Measurements from ENCODE around the gene RERG. TPM values are rescaled to one million over a fixed set of nuclear protein-coding genes. Genes with fewer than 3 reads are reported as not detected.

Gene RERG
- total and polyA plus RNA-seq, 2 experiments from 2014 or later = 1.1 to 1.5 TPM

DNA sequence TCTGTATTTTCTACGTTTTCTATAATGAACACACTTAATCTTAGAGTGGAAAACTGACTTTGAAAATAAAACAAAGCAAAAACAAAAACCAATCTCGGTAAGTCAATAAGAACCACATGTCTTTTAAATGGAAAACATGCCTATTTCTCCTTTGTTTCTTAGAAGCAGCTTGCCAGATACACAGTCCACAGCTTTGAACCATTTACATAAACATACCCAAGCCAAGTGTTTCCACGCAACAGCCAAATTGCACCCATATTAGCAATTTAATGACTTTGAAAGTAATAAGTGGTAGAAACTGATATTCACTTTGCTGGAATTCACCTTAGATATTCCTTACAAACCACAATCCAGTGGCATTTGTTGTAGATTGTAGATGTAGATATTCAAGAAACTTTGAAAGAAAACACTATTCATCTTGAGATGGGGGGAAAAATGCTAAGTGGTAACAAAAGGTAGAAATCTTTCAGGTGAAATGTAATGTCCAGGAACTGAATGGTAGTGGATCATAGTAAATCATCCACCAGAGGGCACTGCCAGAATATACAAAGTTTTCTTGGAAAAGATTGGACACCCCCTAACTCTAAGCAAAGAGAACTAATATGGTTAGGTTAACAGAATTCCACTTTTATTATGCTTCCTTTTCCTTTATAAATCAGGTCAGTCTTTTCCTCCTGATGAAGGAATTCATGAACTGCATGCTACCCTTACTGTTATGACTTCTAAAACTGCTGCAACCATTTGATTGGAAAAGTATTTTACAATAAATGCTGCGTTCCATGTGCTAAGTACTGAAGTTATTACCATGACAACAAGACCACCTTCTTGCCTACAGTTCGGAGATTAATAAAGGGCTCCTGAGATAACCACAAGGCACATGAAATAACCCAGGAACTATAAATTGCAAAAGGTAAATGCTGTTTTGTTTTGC is 69.8 kb downstream of the RERG start:
- ATAC-seq (peak; percentile 59), DNase-seq (ENCODE audit: low spot score) (peak; percentile 35)
- Histone ChIP-seq H3K27me3 (ENCODE audit: insufficient read depth) (no peaks in the 10 kb centered on the region), H3K27ac (ENCODE audit: low read depth) (no peak overlapping the region), H4K20me1 (replicated peaks; ENCODE audit: insufficient read depth) (no peaks in the 10 kb centered on the region), H3K36me3 (ENCODE audit: insufficient read depth) (no peaks in the 10 kb centered on the region), H3K4me1 (ENCODE audit: insufficient read depth) (no peaks in the 10 kb centered on the region; the same call in 1 of the 2 replicates), H3K9me2 (ENCODE audit: insufficient read depth) (no peaks in the 10 kb centered on the region), H2AFZ (no peak overlapping the region), H3K4me3 (no peak overlapping the region), H3K4me2 (no peak overlapping the region), H3K79me2 (replicated peaks; ENCODE audit: insufficient read depth) (no peaks in the 10 kb centered on the region), H3F3A (replicated peaks; ENCODE audit: low read depth) (no peaks in the 10 kb centered on the region)
- Mint-ChIP-seq H3K4me1 (peaks cover 2% of the 10 kb centered on the region; the same call in 1 of the 3 replicates), H3K27ac (no peak overlapping the region), H3K27me3 (ENCODE audit: insufficient read depth, low read depth, poor library complexity) (peaks cover 2% of the 10 kb centered on the region), H3K36me3 (ENCODE audit: low read depth) (no peaks in the 10 kb centered on the region), H3K9me3 (no peaks in the 10 kb centered on the region; the same call in 2 of the 3 replicates), H3K4me3 (no peak overlapping the region)
- TF ChIP-seq, protein P1, sequence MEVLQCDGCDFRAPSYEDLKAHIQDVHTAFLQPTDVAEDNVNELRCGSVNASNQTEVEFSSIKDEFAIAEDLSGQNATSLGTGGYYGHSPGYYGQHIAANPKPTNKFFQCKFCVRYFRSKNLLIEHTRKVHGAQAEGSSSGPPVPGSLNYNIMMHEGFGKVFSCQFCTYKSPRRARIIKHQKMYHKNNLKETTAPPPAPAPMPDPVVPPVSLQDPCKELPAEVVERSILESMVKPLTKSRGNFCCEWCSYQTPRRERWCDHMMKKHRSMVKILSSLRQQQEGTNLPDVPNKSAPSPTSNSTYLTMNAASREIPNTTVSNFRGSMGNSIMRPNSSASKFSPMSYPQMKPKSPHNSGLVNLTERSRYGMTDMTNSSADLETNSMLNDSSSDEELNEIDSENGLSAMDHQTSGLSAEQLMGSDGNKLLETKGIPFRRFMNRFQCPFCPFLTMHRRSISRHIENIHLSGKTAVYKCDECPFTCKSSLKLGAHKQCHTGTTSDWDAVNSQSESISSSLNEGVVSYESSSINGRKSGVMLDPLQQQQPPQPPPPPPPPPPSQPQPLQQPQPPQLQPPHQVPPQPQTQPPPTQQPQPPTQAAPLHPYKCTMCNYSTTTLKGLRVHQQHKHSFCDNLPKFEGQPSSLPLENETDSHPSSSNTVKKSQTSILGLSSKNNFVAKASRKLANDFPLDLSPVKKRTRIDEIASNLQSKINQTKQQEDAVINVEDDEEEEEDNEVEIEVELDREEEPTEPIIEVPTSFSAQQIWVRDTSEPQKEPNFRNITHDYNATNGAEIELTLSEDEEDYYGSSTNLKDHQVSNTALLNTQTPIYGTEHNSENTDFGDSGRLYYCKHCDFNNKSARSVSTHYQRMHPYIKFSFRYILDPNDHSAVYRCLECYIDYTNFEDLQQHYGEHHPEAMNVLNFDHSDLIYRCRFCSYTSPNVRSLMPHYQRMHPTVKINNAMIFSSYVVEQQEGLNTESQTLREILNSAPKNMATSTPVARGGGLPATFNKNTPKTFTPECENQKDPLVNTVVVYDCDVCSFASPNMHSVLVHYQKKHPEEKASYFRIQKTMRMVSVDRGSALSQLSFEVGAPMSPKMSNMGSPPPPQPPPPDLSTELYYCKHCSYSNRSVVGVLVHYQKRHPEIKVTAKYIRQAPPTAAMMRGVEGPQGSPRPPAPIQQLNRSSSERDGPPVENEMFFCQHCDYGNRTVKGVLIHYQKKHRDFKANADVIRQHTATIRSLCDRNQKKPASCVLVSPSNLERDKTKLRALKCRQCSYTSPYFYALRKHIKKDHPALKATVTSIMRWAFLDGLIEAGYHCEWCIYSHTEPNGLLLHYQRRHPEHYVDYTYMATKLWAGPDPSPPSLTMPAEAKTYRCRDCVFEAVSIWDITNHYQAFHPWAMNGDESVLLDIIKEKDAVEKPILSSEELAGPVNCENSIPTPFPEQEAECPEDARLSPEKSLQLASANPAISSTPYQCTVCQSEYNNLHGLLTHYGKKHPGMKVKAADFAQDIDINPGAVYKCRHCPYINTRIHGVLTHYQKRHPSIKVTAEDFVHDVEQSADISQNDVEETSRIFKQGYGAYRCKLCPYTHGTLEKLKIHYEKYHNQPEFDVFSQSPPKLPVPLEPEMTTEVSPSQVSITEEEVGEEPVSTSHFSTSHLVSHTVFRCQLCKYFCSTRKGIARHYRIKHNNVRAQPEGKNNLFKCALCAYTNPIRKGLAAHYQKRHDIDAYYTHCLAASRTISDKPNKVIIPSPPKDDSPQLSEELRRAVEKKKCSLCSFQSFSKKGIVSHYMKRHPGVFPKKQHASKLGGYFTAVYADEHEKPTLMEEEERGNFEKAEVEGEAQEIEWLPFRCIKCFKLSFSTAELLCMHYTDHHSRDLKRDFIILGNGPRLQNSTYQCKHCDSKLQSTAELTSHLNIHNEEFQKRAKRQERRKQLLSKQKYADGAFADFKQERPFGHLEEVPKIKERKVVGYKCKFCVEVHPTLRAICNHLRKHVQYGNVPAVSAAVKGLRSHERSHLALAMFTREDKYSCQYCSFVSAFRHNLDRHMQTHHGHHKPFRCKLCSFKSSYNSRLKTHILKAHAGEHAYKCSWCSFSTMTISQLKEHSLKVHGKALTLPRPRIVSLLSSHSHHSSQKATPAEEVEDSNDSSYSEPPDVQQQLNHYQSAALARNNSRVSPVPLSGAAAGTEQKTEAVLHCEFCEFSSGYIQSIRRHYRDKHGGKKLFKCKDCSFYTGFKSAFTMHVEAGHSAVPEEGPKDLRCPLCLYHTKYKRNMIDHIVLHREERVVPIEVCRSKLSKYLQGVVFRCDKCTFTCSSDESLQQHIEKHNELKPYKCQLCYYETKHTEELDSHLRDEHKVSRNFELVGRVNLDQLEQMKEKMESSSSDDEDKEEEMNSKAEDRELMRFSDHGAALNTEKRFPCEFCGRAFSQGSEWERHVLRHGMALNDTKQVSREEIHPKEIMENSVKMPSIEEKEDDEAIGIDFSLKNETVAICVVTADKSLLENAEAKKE (CRISPR knock-in tag; IDR thresholded peaks at IDR 0.05) = no peak
- TF ChIP-seq, protein P2, sequence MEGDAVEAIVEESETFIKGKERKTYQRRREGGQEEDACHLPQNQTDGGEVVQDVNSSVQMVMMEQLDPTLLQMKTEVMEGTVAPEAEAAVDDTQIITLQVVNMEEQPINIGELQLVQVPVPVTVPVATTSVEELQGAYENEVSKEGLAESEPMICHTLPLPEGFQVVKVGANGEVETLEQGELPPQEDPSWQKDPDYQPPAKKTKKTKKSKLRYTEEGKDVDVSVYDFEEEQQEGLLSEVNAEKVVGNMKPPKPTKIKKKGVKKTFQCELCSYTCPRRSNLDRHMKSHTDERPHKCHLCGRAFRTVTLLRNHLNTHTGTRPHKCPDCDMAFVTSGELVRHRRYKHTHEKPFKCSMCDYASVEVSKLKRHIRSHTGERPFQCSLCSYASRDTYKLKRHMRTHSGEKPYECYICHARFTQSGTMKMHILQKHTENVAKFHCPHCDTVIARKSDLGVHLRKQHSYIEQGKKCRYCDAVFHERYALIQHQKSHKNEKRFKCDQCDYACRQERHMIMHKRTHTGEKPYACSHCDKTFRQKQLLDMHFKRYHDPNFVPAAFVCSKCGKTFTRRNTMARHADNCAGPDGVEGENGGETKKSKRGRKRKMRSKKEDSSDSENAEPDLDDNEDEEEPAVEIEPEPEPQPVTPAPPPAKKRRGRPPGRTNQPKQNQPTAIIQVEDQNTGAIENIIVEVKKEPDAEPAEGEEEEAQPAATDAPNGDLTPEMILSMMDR (conservative IDR thresholded peaks at IDR 0.05; ENCODE audit: low read depth in 2 of 2) = peak; percentile 60 to 63
